Melanocyte of skin (primary cell): ENCODE measurements around the gene PDE3A. TPM values are rescaled to one million over a fixed set of nuclear protein-coding genes. Genes with fewer than 3 reads are reported as not detected.

Source experiments
- total RNA-seq, 2 donors: library from RNA; depleted of rRNA; stranded (reverse); fragments of >200 nt; gene quantifications; 2 replicates each; pipeline ENCODE4 v1.2.3, GENCODE V29; 2012

PDE3A gene
- 10 to 100 TPM; 66.3 to 70.5 TPM for total RNA-seq

DNA sequence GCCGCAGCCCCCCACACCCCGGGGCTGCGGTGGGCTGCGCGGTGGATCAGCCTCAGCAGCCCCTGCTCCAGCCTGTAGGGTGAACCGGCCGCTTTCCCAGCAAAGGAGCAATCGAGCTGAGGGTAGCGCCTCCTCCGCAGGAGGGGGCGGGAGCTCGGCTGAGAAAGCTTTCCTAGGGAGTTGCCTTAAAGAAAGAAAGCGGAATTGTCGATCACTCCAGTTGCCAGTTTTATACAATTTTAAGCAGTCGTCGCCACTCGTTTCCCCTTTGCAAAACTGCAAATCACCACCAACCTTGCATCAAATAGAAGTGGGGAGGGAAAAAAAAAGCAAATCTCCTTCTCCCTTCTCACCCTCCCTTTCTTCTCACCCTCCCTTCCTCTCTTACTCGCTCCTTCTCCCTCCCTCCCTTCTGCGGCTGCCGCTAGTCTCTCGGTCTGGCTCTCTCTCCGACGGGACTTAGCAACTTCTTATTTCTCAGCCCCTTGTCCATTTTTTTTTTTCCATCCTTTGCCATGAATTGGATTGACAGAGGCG, at the start of gene PDE3A:
Gene PDE3A, plus strand, starts transcription at position 424 of the 537 bp plus-strand sequence. CDS start 748 bp downstream, outside the sequence.

DNA sequence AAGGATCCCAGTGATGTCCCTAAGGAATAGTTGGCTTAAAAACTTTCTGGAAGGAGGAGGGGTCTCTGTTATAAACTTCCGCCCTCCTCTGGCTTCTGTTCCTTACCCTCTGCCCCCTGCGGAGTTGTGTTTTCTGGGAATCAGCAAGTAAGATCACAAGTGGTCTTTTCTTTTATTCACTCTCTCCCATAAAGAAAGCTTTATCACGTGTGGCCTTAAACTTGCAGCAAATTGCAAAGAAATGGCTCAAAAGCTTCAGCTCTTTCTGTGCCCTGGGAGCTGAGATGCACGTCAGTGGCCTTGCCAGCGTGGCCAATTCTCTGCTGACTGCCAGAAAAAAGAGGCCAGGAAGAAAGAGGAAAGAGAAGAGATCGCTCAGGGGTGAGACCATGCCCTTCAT, 326.9 kb downstream of the PDE3A start, which contains the start of gene SLCO1C1:
Gene SLCO1C1, plus strand, starts transcription at position 101 of the 400 bp plus-strand sequence. CDS start 4,245 bp downstream, outside the sequence.

